HTR-8/SVneo (cell line): ENCODE results near the gene CCAR1.
"Not testable (repeated sequence)": the region's sequence is repeated elsewhere in the genome, so short reads cannot be mapped to it uniquely, and the experiment has no call there.

Experiments used
- DNase-seq: peaks from one replicate; pipeline ENCODE4 v3.0.0; 2011; ENCODE audit warnings: low spot score, mixed read lengths; ENCODE audit not compliant: insufficient read length
- FAIRE-seq: peaks from 2 replicates; lab custom pipeline; 2011; peaks lifted over from hg19 to GRCh38; lab: Jason Lieb, UNC

CCAR1 gene

GRCh38 chr10:68752711-68753350 lies 31.8 kb downstream of the CCAR1 start:
- no peak for FAIRE-seq
- DNase-seq = no peak

- DNase-seq (no peak), FAIRE-seq (no peak)
Measured at GRCh38 chr10:68756246-68756645, 35.2 kb downstream of the CCAR1 start.

- no peak for FAIRE-seq
- no peak for DNase-seq
Measured at GRCh38 chr10:68756766-68757165, 35.7 kb downstream of the CCAR1 start.

GRCh38 chr10:68759223-68759863 lies 38.3 kb downstream of the CCAR1 start:
- DNase-seq (no peak), FAIRE-seq (no peak)

- FAIRE-seq (no peak), DNase-seq (no peak)
Measured at GRCh38 chr10:68759967-68760366, 38.9 kb downstream of the CCAR1 start.

GRCh38 chr10:68767407-68767806 lies 46.4 kb downstream of the CCAR1 start:
- DNase-seq, FAIRE-seq: not testable (repeated sequence)

GRCh38 chr10:68781613-68782574 lies 60.9 kb downstream of the CCAR1 start:
- DNase-seq = no peak
- no peak for FAIRE-seq

- FAIRE-seq = no peak
- no peak for DNase-seq
Measured at GRCh38 chr10:68784476-68784875, 63.4 kb downstream of the CCAR1 start.

GRCh38 chr10:68787813-68788212 lies 66.8 kb downstream of the CCAR1 start:
- no peak for FAIRE-seq
- DNase-seq = no peak

- no peak for DNase-seq
- FAIRE-seq = no peak
Measured at GRCh38 chr10:68790476-68790875, 69.4 kb downstream of the CCAR1 start.

- no peak for FAIRE-seq
- no peak for DNase-seq
Measured at GRCh38 chr10:68792115-68792514, 71.1 kb downstream of the CCAR1 start.

- FAIRE-seq (no peak), DNase-seq (no peak)
Measured at GRCh38 chr10:68795886-68796532, 75.0 kb downstream of the CCAR1 start.

- FAIRE-seq (no peak), DNase-seq (no peak)
Measured at GRCh38 chr10:68796605-68797004, 75.6 kb downstream of the CCAR1 start.

GRCh38 chr10:68800211-68800610 lies 79.2 kb downstream of the CCAR1 start:
- no peak for DNase-seq

GRCh38 chr10:68804692-68805091 lies 83.7 kb downstream of the CCAR1 start:
- DNase-seq = no peak
- no peak for FAIRE-seq

More at GRCh38 chr10:68800211-68800610, 79.2 kb downstream of the CCAR1 start:
- FAIRE-seq = no peak

GRCh38 chr10:68810830-68811229 lies 89.8 kb downstream of the CCAR1 start:
- DNase-seq, FAIRE-seq: not testable (repeated sequence)

- FAIRE-seq (no peak), DNase-seq (no peak)
Measured at GRCh38 chr10:68811314-68812009, 90.4 kb downstream of the CCAR1 start.

- DNase-seq (no peak), FAIRE-seq (no peak)
Measured at GRCh38 chr10:68812420-68812819, 91.4 kb downstream of the CCAR1 start.

- DNase-seq (no peak), FAIRE-seq (no peak)
Measured at GRCh38 chr10:68813559-68813958, 92.5 kb downstream of the CCAR1 start.
